ENCODE measurements around the gene IQGAP3. TPM values are rescaled to one million over a fixed set of nuclear protein-coding genes. Genes with fewer than 3 reads are reported as not detected.
"Not testable (repeated sequence)": the region's sequence is repeated elsewhere in the genome, so short reads cannot be mapped to it uniquely, and the experiment has no call there.

Gene IQGAP3
- total and polyA plus RNA-seq, 2 of the 4 experiments (the other 2 are of a cell fraction): 12.5 to 13.6 TPM

DNA sequence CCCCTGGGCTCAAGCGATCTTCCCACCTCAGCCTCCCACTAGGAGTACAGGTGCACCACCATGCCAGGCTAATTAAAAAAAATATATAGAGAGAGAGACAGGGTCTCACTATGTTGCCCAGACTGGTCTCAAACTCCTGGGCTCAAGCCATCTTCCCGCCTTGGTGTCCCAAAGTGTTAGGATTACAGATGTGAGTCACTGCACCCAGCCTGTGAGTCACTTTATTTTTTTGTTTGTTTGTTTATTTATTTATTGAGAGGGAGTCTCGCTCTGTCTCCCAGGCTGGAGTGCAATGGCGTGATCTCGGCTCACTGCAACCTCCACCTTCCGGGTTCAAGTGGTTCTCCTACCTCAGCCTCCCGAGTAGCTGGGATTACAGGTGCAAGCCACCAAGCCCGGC is 15.6 kb upstream of the IQGAP3 start:
- H3K23ac ChIP-seq (ENCODE audit: low read depth, low read length); H2AK5ac ChIP-seq (ENCODE audit: low read depth, low read length); H3K4me3 ChIP-seq (ENCODE audit: insufficient read depth, low read depth, low read length); intact Hi-C loops (cut with micrococcal nuclease); H2BK120ac ChIP-seq (ENCODE audit: low read depth, low read length); H3K4ac ChIP-seq (ENCODE audit: low read depth, low read length); DNase-seq; H3K4me1 ChIP-seq (ENCODE audit: control insufficient read depth, insufficient read depth, low read length); in situ Hi-C loops (cut with MboI; ENCODE audit: low sequenced_read_pairs); H3K18ac ChIP-seq (ENCODE audit: low read depth, low read length); BruUV-seq (replicated peaks); H4K5ac ChIP-seq (ENCODE audit: low read depth, low read length); H3K9ac ChIP-seq (ENCODE audit: low read depth, low read length); H2AFZ ChIP-seq (replicated peaks; ENCODE audit: low read length, poor library complexity); H2BK20ac ChIP-seq (ENCODE audit: low read depth, low read length); H4K20me1 ChIP-seq (ENCODE audit: insufficient read depth, low read length); H4K8ac ChIP-seq (ENCODE audit: low read depth in 2 of 2, low read length in 2 of 2); POLR2A ChIA-PET (ENCODE audit: unreplicated experiment); H3K56ac ChIP-seq (ENCODE audit: extremely low read depth, insufficient read depth, low read length); H3K4me2 ChIP-seq (ENCODE audit: low read depth, low read length); H4K91ac ChIP-seq (ENCODE audit: insufficient read depth, low read depth, low read length); ATAC-seq (ENCODE audit: low read depth); H3K27ac ChIP-seq (ENCODE audit: insufficient read depth, low read length); H2BK15ac ChIP-seq (ENCODE audit: low read depth, low read length); dilution Hi-C loops (cut with HindIII; ENCODE audit: low sequenced_read_pairs, unreplicated experiment); H3K14ac ChIP-seq (replicated peaks; ENCODE audit: low read depth, low read length); CTCF ChIA-PET; H2BK5ac ChIP-seq (ENCODE audit: low read depth, low read length, poor library complexity, severe bottlenecking); H3K9me3 ChIP-seq (ENCODE audit: control insufficient read depth, insufficient read depth, low read length); H2AK9ac ChIP-seq (replicated peaks; ENCODE audit: low read depth, low read length, poor library complexity); H3K36me3 ChIP-seq (ENCODE audit: control insufficient read depth, insufficient read depth, low read length): not testable (repeated sequence)
- Histone ChIP-seq H3K79me1 (ENCODE audit: low read depth in 1 of 2, low read length in 2 of 2) (peaks cover 11 to 16% of the 10 kb centered on the region in 2 experiments), H3K27me3 (ENCODE audit: control insufficient read depth, insufficient read depth, low read length) (peaks cover 15% of the 10 kb centered on the region), H3K9me1 (ENCODE audit: insufficient read depth, low read length) (peaks cover 10% of the 10 kb centered on the region)
- WGBS, 2 experiments (ENCODE audit: extremely low coverage in 2 of 2, insufficient read length in 1 of 2): no CpG with 5 or more reads among the region's 8 CpGs
